ENCODE measurements around the gene OSBPL2. TPM values are rescaled to one million over a fixed set of nuclear protein-coding genes. Genes with fewer than 3 reads are reported as not detected.

OSBPL2 gene
- total RNA-seq, 2 experiments from 2014 or later: 17.2 to 40.0 TPM

GRCh38 chr20:62331347-62331746 is 93.0 kb downstream of the OSBPL2 start:
- H3K36me3 ChIP-seq (ENCODE audit: insufficient read depth, low read length): peaks cover 44% of the 10 kb centered on the region
- ChIA-PET POLR2A (no interaction called here), CTCF (ENCODE audit: unreplicated experiment) (no interaction called here)
- H3K4me3 ChIP-seq (ENCODE audit: low read depth, low read length, poor library complexity, severe bottlenecking): no peak overlapping the region
- H2AFZ ChIP-seq (ENCODE audit: low read length): no peak overlapping the region
- no peak overlapping the region for H3K27ac ChIP-seq (ENCODE audit: low read depth, low read length, poor library complexity, severe bottlenecking)
- H3K4me1 ChIP-seq (ENCODE audit: insufficient read depth, low read length, poor library complexity, severe bottlenecking): peaks cover 12% of the 10 kb centered on the region
- no peak overlapping the region for H3K4me2 ChIP-seq (ENCODE audit: low read length)
- no peaks in the 10 kb centered on the region for H4K20me1 ChIP-seq (ENCODE audit: insufficient read depth, low read length)
- DNase-seq (ENCODE audit: low spot score): no peak
- H3K79me2 ChIP-seq (ENCODE audit: insufficient read depth, low read depth, low read length): no peaks in the 10 kb centered on the region
- no TSS peak for BruUV-seq (replicated peaks)
- TF ChIP-seq EZH2phosphoT487 (IDR thresholded peaks at IDR 0.05; ENCODE audit: borderline replicate concordance, low read depth, low read length) (no peak), CTCF (conservative IDR thresholded peaks at IDR 0.05; ENCODE audit: low read length) (no peak)
- intact Hi-C loops (cut with micrococcal nuclease; ENCODE audit: unreplicated experiment): no loop called here
- no peaks in the 10 kb centered on the region for H3K9me2 ChIP-seq (ENCODE audit: insufficient read depth, low read length)
- no peaks in the 10 kb centered on the region for H3K9me3 ChIP-seq (ENCODE audit: low read length)

GRCh38 chr20:62332421-62332820 is 94.1 kb downstream of the OSBPL2 start:
- no peaks in the 10 kb centered on the region for H4K20me1 ChIP-seq (ENCODE audit: insufficient read depth, low read length)

More at GRCh38 chr20:62332421-62332820, 94.1 kb downstream of the OSBPL2 start:
- no peak overlapping the region for H3K4me2 ChIP-seq (ENCODE audit: low read length)
- no peaks in the 10 kb centered on the region for H3K9me2 ChIP-seq (ENCODE audit: insufficient read depth, low read length)
- peaks cover 20% of the 10 kb centered on the region for H3K4me1 ChIP-seq (ENCODE audit: insufficient read depth, low read length, poor library complexity, severe bottlenecking)
- CTCF ChIA-PET (ENCODE audit: unreplicated experiment): no interaction called here
- TF ChIP-seq EZH2phosphoT487 (IDR thresholded peaks at IDR 0.05; ENCODE audit: borderline replicate concordance, low read depth, low read length) (no peak), CTCF (conservative IDR thresholded peaks at IDR 0.05; ENCODE audit: low read length) (no peak)
- H3K4me3 ChIP-seq (ENCODE audit: low read depth, low read length, poor library complexity, severe bottlenecking): no peak overlapping the region
- peaks cover 44% of the 10 kb centered on the region for H3K36me3 ChIP-seq (ENCODE audit: insufficient read depth, low read length)
- DNase-seq (ENCODE audit: low spot score): no peak
- intact Hi-C loops (cut with micrococcal nuclease; ENCODE audit: unreplicated experiment): no loop called here
- BruUV-seq (replicated peaks): no TSS peak
- H2AFZ ChIP-seq (ENCODE audit: low read length): no peak overlapping the region
- no peaks in the 10 kb centered on the region for H3K9me3 ChIP-seq (ENCODE audit: low read length)
- H3K27ac ChIP-seq (ENCODE audit: low read depth, low read length, poor library complexity, severe bottlenecking): no peak overlapping the region
- H3K79me2 ChIP-seq (ENCODE audit: insufficient read depth, low read depth, low read length): no peaks in the 10 kb centered on the region
- POLR2A ChIA-PET: no interaction called here

All from OCI-LY7 (cell line).